ENCODE data around the gene WSB1. TPM values are rescaled to one million over a fixed set of nuclear protein-coding genes. Genes with fewer than 3 reads are reported as not detected.
A peak's percentile ranks its signal among the peaks of the same experiment; 100 is the strongest.

Gene WSB1
- total and polyA plus RNA-seq, 2 of the 8 experiments (the other 6 are each of a cell fraction or from before 2014, with no cell fraction given): 113 to 140 TPM

DNA sequence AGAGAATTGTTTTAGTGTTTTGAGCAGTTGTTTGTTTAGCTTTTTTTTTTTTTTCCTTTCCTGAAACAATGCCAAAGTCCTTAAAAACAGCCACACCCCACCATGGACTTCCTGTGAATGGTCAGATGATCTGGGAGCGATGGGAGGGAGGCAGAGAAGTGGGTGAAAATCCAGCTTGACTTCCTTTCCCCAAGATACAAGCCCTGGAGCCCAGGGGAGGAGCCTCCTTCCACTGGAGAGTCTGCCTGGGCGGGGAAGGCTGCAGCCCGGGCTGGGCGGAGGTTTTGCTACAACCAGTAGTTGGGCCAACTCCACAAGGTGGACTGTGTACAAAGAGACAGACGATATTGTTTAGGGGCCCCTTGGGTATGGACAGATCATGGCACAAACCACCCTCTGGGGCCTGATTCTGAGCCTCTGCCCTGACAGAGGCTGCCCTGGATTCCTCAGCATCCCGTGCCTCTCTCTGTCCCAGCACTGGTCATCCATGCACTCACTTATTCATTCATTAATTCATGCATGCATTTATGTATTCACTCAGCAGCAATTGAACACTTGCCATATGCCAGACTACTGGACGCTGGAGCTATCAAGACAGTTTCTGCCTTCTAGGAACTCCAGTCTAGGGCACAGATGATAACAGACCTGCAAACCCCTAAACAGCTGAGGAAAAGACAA is 29.8 kb downstream of the WSB1 start:
- Histone ChIP-seq H3K4ac (replicated peaks; ENCODE audit: insufficient read length, low read depth, low read length) (no peak overlapping the region), H3K18ac (ENCODE audit: extremely low read depth, low read length) (no peak overlapping the region), H3K36me3 (ENCODE audit: control insufficient read depth in 2 of 4, insufficient read depth in 4 of 4, low read length in 3 of 4) (0 out of 8 replicates have a peak, but pooled peaks cover 0 to 3% (median 0%) of the 10 kb centered on the region in 4 experiments), H3K79me2 (ENCODE audit: control insufficient read depth in 1 of 2, insufficient read depth in 2 of 2, low read length in 2 of 2) (no peaks in the 10 kb centered on the region), H3K23me2 (ENCODE audit: low read depth, low read length) (no peaks in the 10 kb centered on the region), H2BK20ac (ENCODE audit: low read length) (no peak overlapping the region), H3K14ac (ENCODE audit: insufficient read length) (no peak overlapping the region), H3K9ac (replicated peaks in 1 of 4; ENCODE audit: extremely low read depth in 1 of 4, low read depth in 3 of 4, low read length in 3 of 4) (no peak overlapping the region), H4K20me1 (replicated peaks in 1 of 2; ENCODE audit: control insufficient read depth in 1 of 2, insufficient read depth in 2 of 2, low read length in 2 of 2) (no peaks in the 10 kb centered on the region), H4K5ac (ENCODE audit: insufficient read length, low read depth, low read length) (no peak overlapping the region), H2BK12ac (ENCODE audit: low read depth, low read length) (no peak overlapping the region), H2BK5ac (ENCODE audit: low read depth, low read length) (no peak overlapping the region), H3K4me3 (ENCODE audit: extremely low read depth in 1 of 4, insufficient read depth in 2 of 4, low read depth in 3 of 4, low read length in 4 of 4) (no peak overlapping the region), H3K4me2 (ENCODE audit: insufficient read depth in 1 of 2, low read depth in 2 of 2, low read length in 2 of 2) (no peak overlapping the region), H2AK5ac (ENCODE audit: low read depth, low read length) (no peak overlapping the region), H3K79me1 (ENCODE audit: low read depth, low read length) (no peaks in the 10 kb centered on the region), H3K9me3 (ENCODE audit: insufficient read depth in 2 of 2, low read depth in 1 of 2, low read length in 1 of 2) (no peaks in the 10 kb centered on the region), H3K27me3 (replicated peaks in 1 of 4; ENCODE audit: control insufficient read depth in 3 of 4, extremely low read depth in 1 of 4, insufficient read depth in 3 of 4, low read length in 3 of 4) (no peaks in the 10 kb centered on the region), H2BK120ac (replicated peaks; ENCODE audit: low read depth, low read length) (no peak overlapping the region), H3K23ac (ENCODE audit: insufficient read length) (no peak overlapping the region), H3K56ac (replicated peaks; ENCODE audit: insufficient read length, low read depth, low read length) (no peak overlapping the region), H2BK15ac (ENCODE audit: low read length) (no peak overlapping the region), H4K8ac (ENCODE audit: extremely low read depth, insufficient read depth, low read length) (no peak overlapping the region), H2AFZ (ENCODE audit: low read length) (no peak overlapping the region), H3K27ac (ENCODE audit: low read depth, low read length) (no peak overlapping the region), H4K91ac (replicated peaks; ENCODE audit: insufficient read length, low read length) (no peak overlapping the region), H3K4me1 (replicated peaks in 1 of 4; ENCODE audit: control insufficient read depth in 3 of 4, insufficient read depth in 4 of 4, low read length in 3 of 4) (peaks cover 0 to 1% (median 0%) of the 10 kb centered on the region in 4 experiments; a peak in 1 of 7 replicates)
- peak in 1 of 2 experiments; percentile 53 for DNase-seq (ENCODE audit: low read depth in 1 of 2, low spot score in 2 of 2)
- no peak for FAIRE-seq
- CTCF ChIA-PET (ENCODE audit: partially characterized antibody): interaction anchor here (0.6 to 1.6 kb wide), 3 partner anchors 8 to 91 kb away, joined by 3 to 5 read pairs (median 3); no protein-coding TSS in a partner anchor
- POLR2A ChIA-PET (ENCODE audit: partially characterized antibody): interaction anchor here (0.6 to 2.3 kb wide), 6 partner anchors 17 to 31 kb away, joined by 3 to 16 read pairs (median 4); partner anchors contain the start of gene WSB1
- WGBS, 2 experiments (ENCODE audit: extremely low coverage in 1 of 2, insufficient coverage in 1 of 2, insufficient read length in 1 of 2, insufficient replicate concordance in 2 of 2, low coverage in 1 of 2, low lambda C conversion rate in 2 of 2, missing lambda C conversion rate in 1 of 2): 72% methylated on average over 7 of the region's 7 CpGs; no CpG with 5 or more reads in 1 of the 2 experiments
- TF ChIP-seq BACH1 (IDR thresholded peaks at IDR 0.05; ENCODE audit: low read length): no peak

Data from H1 (cell line).